Activated T-helper 2 cell treated with anti-CD3 and anti-CD28 coated beads, Interferon-gamma antibody, Interleukin-2, Interleukin-4, amounts not matched to agents 10 μg/mL and 5 μg/mL and 100 μg/mL, durations not matched to agents 14 hours and 24 hours and 36 hours (primary cell): ENCODE data around the gene PRSS1. TPM values are rescaled to one million over a fixed set of nuclear protein-coding genes. Genes with fewer than 3 reads are reported as not detected.
"Not testable (repeated sequence)": the region's sequence is repeated elsewhere in the genome, so short reads cannot be mapped to it uniquely, and the experiment has no call there.

ENCODE experiments used
- DNase-seq: peaks from one replicate; pipeline ENCODE4 v3.0.0; 2021; ENCODE audit warnings: low spot score
- H3K27ac Mint-ChIP-seq: one replicate; pipeline ENCODE4 v1.8.0; 2021; ENCODE audit warnings: mixed read lengths
- H3K27me3 Mint-ChIP-seq: one replicate; pipeline ENCODE4 v1.8.0; 2021; ENCODE audit warnings: low read depth, mixed read lengths
- H3K36me3 Mint-ChIP-seq: one replicate; pipeline ENCODE4 v1.8.0; 2021; ENCODE audit warnings: low read depth, mixed read lengths
- H3K4me1 Mint-ChIP-seq: one replicate; pipeline ENCODE4 v1.8.0; 2021; ENCODE audit warnings: low read depth, mixed read lengths
- H3K4me3 Mint-ChIP-seq: one replicate; pipeline ENCODE4 v1.8.0; 2021; ENCODE audit warnings: low read depth, mild to moderate bottlenecking, moderate library complexity, mixed read lengths
- H3K9me3 Mint-ChIP-seq: one replicate; pipeline ENCODE4 v1.8.0; 2021; ENCODE audit warnings: mixed read lengths
- intact Hi-C: fragments of 100-400 bp; cut with micrococcal nuclease; formaldehyde crosslinking; loops from one replicate; pipeline ENCODE4 v1.15.1; 2023
- total RNA-seq: library from RNA; stranded (reverse); gene quantifications from 2 replicates; pipeline ENCODE4 v1.2.3, GENCODE V29; 2022

PRSS1 gene
- total RNA-seq, 1 donor from 2014 or later, result not detected

DNA sequence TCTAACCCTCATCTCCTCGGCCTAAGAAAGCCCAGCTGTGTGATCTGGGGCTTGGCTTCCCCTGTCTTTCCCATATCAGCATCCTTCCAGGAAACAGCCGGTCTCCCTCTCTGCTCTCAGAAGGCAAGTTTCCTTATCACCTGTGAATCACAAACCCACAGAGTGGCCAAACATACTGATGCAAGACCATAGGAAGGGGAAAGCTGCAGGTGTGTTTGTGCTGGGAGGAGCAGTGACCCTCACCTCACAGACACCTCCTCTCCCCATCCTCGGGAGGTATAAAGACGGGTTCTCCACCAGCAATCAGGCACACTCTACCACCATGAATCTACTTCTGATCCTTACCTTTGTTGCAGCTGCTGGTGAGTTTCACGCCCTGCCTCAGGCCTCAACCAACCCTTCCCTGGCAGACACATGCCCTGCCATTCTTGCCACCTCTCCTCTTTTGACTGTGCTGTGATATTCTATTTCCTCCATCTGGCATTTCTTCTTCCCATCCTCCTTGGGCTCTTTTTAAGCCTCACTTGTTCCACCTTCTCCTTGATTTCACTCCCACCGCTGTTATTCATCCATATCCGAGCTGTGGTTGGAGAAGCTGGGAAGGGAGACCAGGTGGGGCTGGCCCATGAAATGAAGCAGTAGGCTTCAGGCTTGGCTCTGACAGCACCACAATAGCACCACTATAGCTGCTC, 21.5 kb downstream of the PRSS1 start, which contains the start of gene PRSS2:
Gene PRSS2, plus strand, starts transcription at position 310 of the 692 bp plus-strand sequence. Its CDS starts 13 bp downstream, at position 323.
- Mint-ChIP-seq H3K36me3 (no peaks in the 10 kb centered on the region), H3K27ac (no peak within 1 kb of the TSS)
- intact Hi-C loops, result no loop called here

DNA sequence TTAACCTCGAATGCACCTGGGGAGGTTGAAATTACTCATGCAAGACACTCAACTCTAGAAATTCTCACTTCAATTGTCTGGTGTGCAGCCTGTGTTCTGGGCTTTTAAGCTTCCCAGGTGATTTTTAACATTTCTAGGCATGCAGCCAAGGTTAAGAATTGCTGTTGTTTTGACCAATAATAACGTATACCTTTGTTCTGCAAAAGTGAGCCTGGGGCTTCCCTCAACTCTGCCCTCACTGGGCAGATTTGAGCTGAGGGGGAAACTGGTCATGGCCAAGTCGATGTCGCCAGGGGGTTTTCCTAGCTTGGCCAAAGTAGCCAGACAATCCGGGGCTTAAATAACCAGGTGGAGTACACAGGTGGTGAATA, 22.1 kb downstream of the PRSS1 start:
- Mint-ChIP-seq H3K9me3 (no peaks in the 10 kb centered on the region), H3K36me3 (no peaks in the 10 kb centered on the region), H3K4me1 (peaks cover 7% of the 10 kb centered on the region), H3K4me3 (no peak overlapping the region), H3K27me3 (peaks cover 2% of the 10 kb centered on the region), H3K27ac (no peak overlapping the region)
- intact Hi-C loops, result no loop called here
- DNase-seq, result no peak

More for the DNA sequence above, 21.5 kb downstream of the PRSS1 start, which contains the start of gene PRSS2:
- peaks cover 2% of the 10 kb centered on the region for H3K27me3 Mint-ChIP-seq
- H3K4me1 Mint-ChIP-seq, result peaks cover 7% of the 10 kb centered on the region
- H3K9me3 Mint-ChIP-seq, result no peaks in the 10 kb centered on the region
- no peak within 1 kb of the TSS for H3K4me3 Mint-ChIP-seq
- no peak for DNase-seq

DNA sequence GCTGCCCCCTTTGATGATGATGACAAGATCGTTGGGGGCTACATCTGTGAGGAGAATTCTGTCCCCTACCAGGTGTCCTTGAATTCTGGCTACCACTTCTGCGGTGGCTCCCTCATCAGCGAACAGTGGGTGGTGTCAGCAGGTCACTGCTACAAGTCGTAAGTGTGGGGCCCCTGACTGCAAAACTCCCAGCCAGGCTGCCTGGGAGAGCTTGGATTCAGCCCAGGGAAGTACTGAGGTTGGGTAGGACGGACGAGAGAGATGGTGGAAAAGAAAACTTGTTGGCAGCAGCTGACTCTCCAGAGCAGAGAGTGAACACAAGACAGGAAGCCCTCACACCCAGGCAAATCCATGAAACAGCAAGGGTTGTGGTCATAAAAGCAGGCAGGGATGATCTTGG, 22.8 kb downstream of the PRSS1 start:
- DNase-seq, result no peak
- Mint-ChIP-seq H3K36me3 (no peaks in the 10 kb centered on the region), H3K9me3 (no peaks in the 10 kb centered on the region), H3K27ac (no peak overlapping the region), H3K27me3 (peaks cover 2% of the 10 kb centered on the region), H3K4me1 (peaks cover 7% of the 10 kb centered on the region), H3K4me3 (no peak overlapping the region)
- intact Hi-C loops, result no loop called here

DNA sequence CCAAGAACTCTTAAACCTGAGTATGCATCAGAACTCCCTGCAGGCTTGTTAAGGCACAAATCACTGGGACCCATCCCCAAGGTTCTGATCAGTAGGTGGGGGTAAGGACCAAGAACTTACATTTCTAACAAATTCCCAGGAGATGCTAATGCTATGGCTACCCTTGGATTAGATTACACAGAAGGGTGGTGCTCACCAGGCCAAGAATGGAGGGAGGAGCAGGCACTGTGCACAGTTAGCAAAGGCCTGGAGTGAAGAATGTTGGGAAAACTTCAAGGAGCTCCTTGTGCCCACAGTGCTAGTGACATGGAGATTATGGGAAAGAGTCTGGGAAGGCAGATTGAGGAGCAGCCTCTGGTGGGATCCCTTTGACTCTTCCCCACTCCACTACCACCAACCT, 23.4 kb downstream of the PRSS1 start:
- H3K27ac Mint-ChIP-seq, result no peak overlapping the region

DNA sequence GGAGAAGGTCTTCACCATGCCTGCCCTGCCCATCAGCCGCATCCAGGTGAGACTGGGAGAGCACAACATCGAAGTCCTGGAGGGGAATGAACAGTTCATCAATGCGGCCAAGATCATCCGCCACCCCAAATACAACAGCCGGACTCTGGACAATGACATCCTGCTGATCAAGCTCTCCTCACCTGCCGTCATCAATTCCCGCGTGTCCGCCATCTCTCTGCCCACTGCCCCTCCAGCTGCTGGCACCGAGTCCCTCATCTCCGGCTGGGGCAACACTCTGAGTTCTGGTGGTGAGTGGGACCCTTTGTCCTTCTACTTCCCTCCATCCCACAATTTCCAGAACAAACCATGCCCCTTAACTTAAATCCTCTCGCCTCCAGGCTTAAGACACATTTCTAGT, 24.0 kb downstream of the PRSS1 start:
- no peak overlapping the region for H3K4me3 Mint-ChIP-seq
- H3K27ac Mint-ChIP-seq, result no peak overlapping the region
- H3K4me1 Mint-ChIP-seq, result peaks cover 11% of the 10 kb centered on the region
- H3K9me3 Mint-ChIP-seq, result no peaks in the 10 kb centered on the region
- H3K27me3 Mint-ChIP-seq, result peaks cover 2% of the 10 kb centered on the region
- no peak for DNase-seq
- intact Hi-C loops, result no loop called here
- no peaks in the 10 kb centered on the region for H3K36me3 Mint-ChIP-seq

More for the DNA sequence above, 23.4 kb downstream of the PRSS1 start:
- H3K4me3 Mint-ChIP-seq, result no peak overlapping the region
- peaks cover 2% of the 10 kb centered on the region for H3K27me3 Mint-ChIP-seq
- peaks cover 7% of the 10 kb centered on the region for H3K4me1 Mint-ChIP-seq
- DNase-seq, result no peak
- intact Hi-C loops, result no loop called here
- H3K36me3 Mint-ChIP-seq, result no peaks in the 10 kb centered on the region
- no peaks in the 10 kb centered on the region for H3K9me3 Mint-ChIP-seq

DNA sequence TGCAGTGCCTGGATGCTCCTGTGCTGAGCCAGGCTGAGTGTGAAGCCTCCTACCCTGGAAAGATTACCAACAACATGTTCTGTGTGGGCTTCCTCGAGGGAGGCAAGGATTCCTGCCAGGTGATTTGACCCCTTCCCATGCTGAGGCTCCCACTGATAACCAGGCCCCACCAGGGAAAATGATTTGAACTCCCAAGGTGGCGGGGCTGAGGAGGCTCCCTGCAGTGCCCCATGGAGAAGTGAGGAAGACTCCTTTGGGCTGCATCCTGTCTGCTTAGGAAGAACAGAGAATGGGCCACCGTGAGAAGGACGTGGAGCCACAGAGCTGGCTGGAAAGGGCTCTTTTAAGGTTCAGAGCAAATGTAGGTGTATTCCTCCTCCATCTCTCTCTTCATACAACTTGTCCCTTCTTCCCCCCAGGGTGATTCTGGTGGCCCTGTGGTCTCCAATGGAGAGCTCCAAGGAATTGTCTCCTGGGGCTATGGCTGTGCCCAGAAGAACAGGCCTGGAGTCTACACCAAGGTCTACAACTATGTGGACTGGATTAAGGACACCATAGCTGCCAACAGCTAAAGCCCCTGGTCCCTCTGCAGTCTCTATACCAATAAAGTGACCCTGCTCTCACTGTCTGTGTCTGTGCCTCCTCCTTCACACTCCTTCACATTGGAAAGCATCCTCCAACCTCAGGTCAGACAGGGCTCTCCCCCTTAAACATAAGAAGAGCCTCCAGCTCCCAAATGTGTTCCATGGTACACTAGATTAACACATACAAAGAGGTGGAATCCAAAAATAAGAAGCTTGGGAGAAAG, 24.9 kb downstream of the PRSS1 start:
- Mint-ChIP-seq H3K27ac (no peak overlapping the region), H3K4me3 (no peak overlapping the region), H3K4me1 (peaks cover 12% of the 10 kb centered on the region), H3K36me3 (no peaks in the 10 kb centered on the region), H3K9me3 (no peaks in the 10 kb centered on the region), H3K27me3 (peaks cover 2% of the 10 kb centered on the region)
- intact Hi-C loops, result no loop called here
- DNase-seq, result no peak

DNA sequence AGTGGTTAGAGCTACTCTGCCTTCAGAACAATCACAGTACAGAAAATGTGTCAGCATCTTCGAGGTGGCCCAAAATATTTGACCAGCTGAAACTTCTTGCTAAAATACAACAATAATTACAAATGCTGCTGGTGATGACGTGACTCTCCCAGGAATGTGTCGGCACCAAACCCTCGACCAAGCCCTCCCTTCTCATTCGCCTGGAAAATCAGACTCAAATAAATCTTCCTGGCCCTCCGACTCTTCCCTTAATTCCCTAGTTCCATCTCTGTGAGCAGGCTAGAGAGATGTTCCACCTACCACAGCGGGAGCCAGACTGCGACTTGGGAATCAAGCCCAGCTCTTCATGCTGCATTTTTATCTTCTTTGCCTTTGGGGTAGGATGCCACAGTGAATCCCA, 25.6 kb downstream of the PRSS1 start:
- DNase-seq, result no peak
- H3K4me1 Mint-ChIP-seq, result peaks cover 12% of the 10 kb centered on the region
- intact Hi-C loops, result no loop called here
- peaks cover 2% of the 10 kb centered on the region for H3K27me3 Mint-ChIP-seq
- H3K36me3 Mint-ChIP-seq, result no peaks in the 10 kb centered on the region
- no peak overlapping the region for H3K27ac Mint-ChIP-seq
- H3K4me3 Mint-ChIP-seq, result no peak overlapping the region
- H3K9me3 Mint-ChIP-seq, result no peaks in the 10 kb centered on the region

DNA sequence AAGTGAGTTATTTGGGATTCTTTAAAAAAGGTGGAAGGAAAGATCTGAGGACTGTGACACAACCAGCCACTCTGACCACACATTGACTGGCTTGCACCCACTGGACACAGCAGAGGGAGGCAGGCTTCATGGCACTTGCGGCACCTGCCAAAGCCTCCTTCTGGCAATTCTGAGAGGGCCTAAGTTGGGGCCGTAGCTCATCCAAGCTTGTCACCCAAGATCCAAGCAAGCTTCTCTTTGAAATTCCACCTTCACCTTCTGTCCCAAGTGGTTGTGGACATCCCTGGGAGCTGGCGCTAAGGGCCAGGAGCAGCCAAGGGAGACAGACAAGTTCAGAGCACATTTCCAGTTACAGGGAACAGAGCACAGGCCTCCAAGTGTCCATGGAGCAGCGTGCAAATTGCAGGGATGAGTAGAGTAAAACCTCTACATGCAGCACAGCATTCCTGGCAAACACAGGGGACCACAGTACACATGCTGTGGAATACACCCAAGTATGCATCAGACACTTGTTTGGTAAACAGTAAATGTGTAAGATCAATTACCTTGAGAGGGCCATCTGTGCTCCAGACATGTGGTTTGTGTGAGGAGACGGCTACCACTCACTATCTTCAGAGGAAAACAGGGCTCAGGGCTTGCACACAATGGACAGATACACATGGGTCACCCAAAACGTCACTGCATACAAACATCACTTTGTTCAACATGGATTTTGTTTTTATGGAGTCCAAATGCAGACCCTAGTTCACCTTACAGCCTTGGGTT, 26.3 kb downstream of the PRSS1 start:
- H3K4me1 Mint-ChIP-seq, result peaks cover 12% of the 10 kb centered on the region
- H3K27ac Mint-ChIP-seq, intact Hi-C loops, H3K36me3 Mint-ChIP-seq, DNase-seq, H3K4me3 Mint-ChIP-seq, H3K27me3 Mint-ChIP-seq, H3K9me3 Mint-ChIP-seq: not testable (repeated sequence)

DNA sequence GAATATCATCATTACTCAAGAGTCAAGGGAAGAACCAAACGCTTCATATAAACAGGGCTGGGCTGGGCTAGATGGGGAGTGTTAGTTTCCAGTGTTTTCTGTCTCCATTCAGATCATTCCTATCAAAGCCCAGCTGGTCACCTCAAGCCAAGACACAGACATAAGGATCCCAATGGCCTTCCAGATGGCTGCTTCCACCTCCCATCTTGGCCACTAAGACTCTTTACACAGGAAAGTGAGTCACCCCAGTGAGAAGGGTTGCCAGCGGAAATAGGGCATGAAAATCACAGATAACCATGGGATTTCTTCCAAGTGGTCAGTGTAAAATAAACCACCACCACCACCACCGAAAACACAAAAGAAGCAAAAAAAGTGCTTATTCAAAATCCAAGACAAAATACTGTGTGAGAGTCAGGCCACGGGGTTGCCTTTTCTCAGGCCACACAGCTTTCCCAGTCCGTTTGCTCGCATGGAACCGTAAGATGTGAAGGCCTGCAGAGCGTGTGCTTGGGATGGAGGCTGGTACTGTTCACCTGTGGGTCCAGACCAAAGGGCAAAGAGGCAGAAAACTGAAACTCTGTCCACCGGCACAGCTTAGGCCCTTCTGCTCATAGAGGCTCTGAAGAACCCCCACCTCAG, 27.1 kb downstream of the PRSS1 start:
- Mint-ChIP-seq H3K4me3 (no peak overlapping the region), H3K4me1 (peaks cover 5% of the 10 kb centered on the region), H3K27me3 (peaks cover 2% of the 10 kb centered on the region), H3K27ac (no peak overlapping the region), H3K9me3 (no peaks in the 10 kb centered on the region), H3K36me3 (no peaks in the 10 kb centered on the region)
- intact Hi-C loops, result no loop called here
- DNase-seq, result no peak

DNA sequence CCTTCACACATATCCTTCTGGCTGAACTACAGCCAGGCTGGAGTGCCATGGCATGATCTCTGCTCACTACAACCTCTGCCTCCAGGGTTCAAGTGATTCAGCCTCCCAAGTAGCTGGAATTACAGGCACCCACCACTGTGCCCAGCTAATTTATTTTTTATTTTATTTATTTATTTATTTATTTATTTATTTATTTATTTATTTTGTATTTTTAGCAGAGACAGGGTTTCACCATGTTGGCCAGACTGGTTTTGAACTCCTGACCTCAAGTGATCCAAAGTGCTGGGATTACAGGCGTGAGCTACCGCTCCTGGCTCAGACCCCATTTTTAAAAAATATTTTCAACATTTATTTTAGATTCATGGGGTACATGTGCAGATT, 27.6 kb downstream of the PRSS1 start:
- H3K27ac Mint-ChIP-seq, DNase-seq, H3K27me3 Mint-ChIP-seq, H3K4me1 Mint-ChIP-seq, H3K9me3 Mint-ChIP-seq, H3K4me3 Mint-ChIP-seq, H3K36me3 Mint-ChIP-seq, intact Hi-C loops: not testable (repeated sequence)

DNA sequence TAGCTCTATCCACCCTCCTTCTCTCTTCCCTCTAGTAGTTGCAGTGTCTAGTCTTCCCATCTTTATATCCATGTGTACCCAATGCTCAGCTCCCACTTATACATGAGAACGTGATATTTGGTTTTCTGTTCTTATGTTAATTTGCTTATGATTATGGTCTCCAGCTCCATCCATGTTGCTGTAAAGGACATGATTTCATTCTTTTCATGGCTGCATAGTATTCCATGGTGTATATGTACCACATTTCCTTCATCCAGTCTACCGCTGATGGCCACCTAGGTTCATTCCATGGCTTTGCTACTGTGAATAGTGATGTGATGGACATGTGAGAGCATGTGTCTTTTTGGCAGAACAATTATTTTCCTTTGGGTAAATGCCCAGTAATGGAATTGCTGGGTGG, 28.0 kb downstream of the PRSS1 start:
- Mint-ChIP-seq H3K9me3 (no peaks in the 10 kb centered on the region), H3K27me3 (peaks cover 2% of the 10 kb centered on the region), H3K4me1 (peaks cover 5% of the 10 kb centered on the region), H3K36me3 (no peaks in the 10 kb centered on the region), H3K27ac (no peak overlapping the region), H3K4me3 (no peak overlapping the region)
- no peak for DNase-seq
- intact Hi-C loops, result no loop called here
